ENCODE data around the gene PORCN. TPM values are rescaled to one million over a fixed set of nuclear protein-coding genes. Genes with fewer than 3 reads are reported as not detected.

PORCN gene
- total RNA-seq, 2 donors from 2014 or later = 15.0 to 19.1 TPM

- H3K36me3 ChIP-seq = no peaks in the 10 kb centered on the region
- DNase-seq (ENCODE audit: low spot score) (no peak), ATAC-seq (ENCODE audit: insufficient number of reproducible peaks, low FRiP score, low read depth) (no peak)
- H3K4me3 ChIP-seq = peak within 1 kb of the TSS; percentile 67
- H3K27ac ChIP-seq = no peak within 1 kb of the TSS
- no peaks in the 10 kb centered on the region for H3K27me3 ChIP-seq (replicated peaks; ENCODE audit: insufficient read depth)
- TF ChIP-seq, protein P1, sequence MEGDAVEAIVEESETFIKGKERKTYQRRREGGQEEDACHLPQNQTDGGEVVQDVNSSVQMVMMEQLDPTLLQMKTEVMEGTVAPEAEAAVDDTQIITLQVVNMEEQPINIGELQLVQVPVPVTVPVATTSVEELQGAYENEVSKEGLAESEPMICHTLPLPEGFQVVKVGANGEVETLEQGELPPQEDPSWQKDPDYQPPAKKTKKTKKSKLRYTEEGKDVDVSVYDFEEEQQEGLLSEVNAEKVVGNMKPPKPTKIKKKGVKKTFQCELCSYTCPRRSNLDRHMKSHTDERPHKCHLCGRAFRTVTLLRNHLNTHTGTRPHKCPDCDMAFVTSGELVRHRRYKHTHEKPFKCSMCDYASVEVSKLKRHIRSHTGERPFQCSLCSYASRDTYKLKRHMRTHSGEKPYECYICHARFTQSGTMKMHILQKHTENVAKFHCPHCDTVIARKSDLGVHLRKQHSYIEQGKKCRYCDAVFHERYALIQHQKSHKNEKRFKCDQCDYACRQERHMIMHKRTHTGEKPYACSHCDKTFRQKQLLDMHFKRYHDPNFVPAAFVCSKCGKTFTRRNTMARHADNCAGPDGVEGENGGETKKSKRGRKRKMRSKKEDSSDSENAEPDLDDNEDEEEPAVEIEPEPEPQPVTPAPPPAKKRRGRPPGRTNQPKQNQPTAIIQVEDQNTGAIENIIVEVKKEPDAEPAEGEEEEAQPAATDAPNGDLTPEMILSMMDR (IDR thresholded peaks at IDR 0.05) = no peak
- no peaks in the 10 kb centered on the region for H3K9me3 ChIP-seq
- H3K4me1 ChIP-seq (ENCODE audit: control insufficient read depth in 1 of 2, low read depth in 2 of 2) = no peaks in the 10 kb centered on the region
Measured at GRCh38 chrX:48470110-48470832, 38.5 kb upstream of the PORCN start, which contains the start of gene SLC38A5. SLC38A5 (minus strand) TSS chrX:48470260; CDS start chrX:48467924, 2,336 bp downstream.

DNA sequence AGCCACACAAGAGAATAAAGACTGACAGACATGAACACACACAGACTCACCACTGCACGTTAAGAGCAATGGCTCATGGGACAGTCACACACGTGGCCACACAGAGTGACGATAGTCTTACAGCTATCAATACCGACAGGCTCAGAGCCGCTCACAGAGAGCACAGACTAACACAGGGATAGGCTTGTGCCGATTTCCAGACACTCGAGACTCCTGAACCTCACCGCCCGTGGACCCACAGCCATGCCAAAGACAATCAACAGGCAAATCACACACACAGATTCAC lies 38.0 kb upstream of the PORCN start:
- Histone ChIP-seq H3K4me3 (no peak overlapping the region), H3K27ac (no peak overlapping the region), H3K27me3 (replicated peaks; ENCODE audit: insufficient read depth) (no peaks in the 10 kb centered on the region), H3K4me1 (ENCODE audit: control insufficient read depth in 1 of 2, low read depth in 2 of 2) (no peaks in the 10 kb centered on the region), H3K9me3 (no peaks in the 10 kb centered on the region), H3K36me3 (no peaks in the 10 kb centered on the region)
- DNase-seq (ENCODE audit: low spot score) (no peak), ATAC-seq (ENCODE audit: insufficient number of reproducible peaks, low FRiP score, low read depth) (no peak)
- TF ChIP-seq, protein P1 (IDR thresholded peaks at IDR 0.05) = no peak

GRCh38 chrX:48471504-48471903 lies 37.3 kb upstream of the PORCN start:
- Histone ChIP-seq H3K4me3 (no peak overlapping the region), H3K9me3 (no peaks in the 10 kb centered on the region), H3K36me3 (no peaks in the 10 kb centered on the region), H3K4me1 (ENCODE audit: control insufficient read depth in 1 of 2, low read depth in 2 of 2) (no peaks in the 10 kb centered on the region), H3K27ac (no peak overlapping the region), H3K27me3 (replicated peaks; ENCODE audit: insufficient read depth) (no peaks in the 10 kb centered on the region)
- ATAC-seq (ENCODE audit: insufficient number of reproducible peaks, low FRiP score, low read depth) (no peak), DNase-seq (ENCODE audit: low spot score) (no peak)
- TF ChIP-seq, protein P1 (IDR thresholded peaks at IDR 0.05) = no peak

DNA sequence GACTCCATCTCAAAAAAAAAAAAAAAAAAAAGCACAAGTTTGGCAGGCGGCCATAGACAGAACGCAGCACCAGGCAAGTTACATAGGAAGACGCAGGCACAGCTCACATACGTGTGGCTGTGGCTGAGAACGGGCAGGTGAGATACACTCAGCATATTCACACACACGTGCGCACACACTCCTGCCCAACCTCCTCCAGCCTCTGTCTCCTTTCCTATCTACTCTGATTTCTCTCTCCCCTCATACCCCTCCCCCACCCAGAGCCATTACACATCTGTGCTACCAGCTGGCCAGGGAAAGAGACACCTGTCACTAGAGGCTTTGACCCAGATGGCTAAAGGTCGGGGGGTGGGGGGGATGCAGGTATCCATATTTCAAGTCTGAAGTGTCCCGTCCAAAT lies 36.6 kb upstream of the PORCN start:
- H3K4me1 ChIP-seq (ENCODE audit: control insufficient read depth in 1 of 2, low read depth in 2 of 2) = peaks cover 0 to under 1% of the 10 kb centered on the region in 2 donors
- DNase-seq (ENCODE audit: low spot score) (no peak), ATAC-seq (ENCODE audit: insufficient number of reproducible peaks, low FRiP score, low read depth) (no peak)
- TF ChIP-seq, protein P1 (IDR thresholded peaks at IDR 0.05) = no peak
- H3K9me3 ChIP-seq = no peaks in the 10 kb centered on the region
- H3K27me3 ChIP-seq (replicated peaks; ENCODE audit: insufficient read depth) = no peaks in the 10 kb centered on the region
- H3K36me3 ChIP-seq = no peaks in the 10 kb centered on the region
- no peak overlapping the region for H3K4me3 ChIP-seq
- H3K27ac ChIP-seq = no peak overlapping the region

GRCh38 chrX:48472851-48473703 lies 35.7 kb upstream of the PORCN start:
- H3K27me3 ChIP-seq (replicated peaks; ENCODE audit: insufficient read depth) = no peaks in the 10 kb centered on the region
- ATAC-seq (ENCODE audit: insufficient number of reproducible peaks, low FRiP score, low read depth) = no peak
- TF ChIP-seq, protein P1 (IDR thresholded peaks at IDR 0.05) = no peak
- H3K36me3 ChIP-seq = no peaks in the 10 kb centered on the region
- no peak overlapping the region for H3K4me3 ChIP-seq
- H3K4me1 ChIP-seq (ENCODE audit: control insufficient read depth in 1 of 2, low read depth in 2 of 2) = peaks cover 0 to 3% of the 10 kb centered on the region in 2 donors
- H3K27ac ChIP-seq = no peak overlapping the region
- DNase-seq (ENCODE audit: low spot score) = no peak
- no peaks in the 10 kb centered on the region for H3K9me3 ChIP-seq

Measured in thoracic aorta (tissue), 2 donors.